AG10803 (cell line): ENCODE measurements around the gene ZNF284.

ENCODE experiments used
- DNase-seq: peaks from one replicate; pipeline ENCODE4 v3.0.0; 2010; ENCODE audit warnings: low read depth
- H3K4me3 ChIP-seq: 2 replicates; pipeline ENCODE4 v1.5.1; 2011; ENCODE audit warnings: mild to moderate bottlenecking, low read length, control low read depth
- TF ChIP-seq, protein P1 (sequence below): conservative IDR thresholded peaks from 2 replicates; pipeline ENCODE4 v1.5.1; 2011; ENCODE audit warnings: mild to moderate bottlenecking, low read length, control low read depth, inconsistent platforms

ZNF284 gene

GRCh38 chr19:44071824-44072542 is at the start of gene ZNF284:
Gene ZNF284 (plus strand): TSS chr19:44072159. CDS start chr19:44076390, 4,231 bp downstream.
- TF ChIP-seq, protein P1, sequence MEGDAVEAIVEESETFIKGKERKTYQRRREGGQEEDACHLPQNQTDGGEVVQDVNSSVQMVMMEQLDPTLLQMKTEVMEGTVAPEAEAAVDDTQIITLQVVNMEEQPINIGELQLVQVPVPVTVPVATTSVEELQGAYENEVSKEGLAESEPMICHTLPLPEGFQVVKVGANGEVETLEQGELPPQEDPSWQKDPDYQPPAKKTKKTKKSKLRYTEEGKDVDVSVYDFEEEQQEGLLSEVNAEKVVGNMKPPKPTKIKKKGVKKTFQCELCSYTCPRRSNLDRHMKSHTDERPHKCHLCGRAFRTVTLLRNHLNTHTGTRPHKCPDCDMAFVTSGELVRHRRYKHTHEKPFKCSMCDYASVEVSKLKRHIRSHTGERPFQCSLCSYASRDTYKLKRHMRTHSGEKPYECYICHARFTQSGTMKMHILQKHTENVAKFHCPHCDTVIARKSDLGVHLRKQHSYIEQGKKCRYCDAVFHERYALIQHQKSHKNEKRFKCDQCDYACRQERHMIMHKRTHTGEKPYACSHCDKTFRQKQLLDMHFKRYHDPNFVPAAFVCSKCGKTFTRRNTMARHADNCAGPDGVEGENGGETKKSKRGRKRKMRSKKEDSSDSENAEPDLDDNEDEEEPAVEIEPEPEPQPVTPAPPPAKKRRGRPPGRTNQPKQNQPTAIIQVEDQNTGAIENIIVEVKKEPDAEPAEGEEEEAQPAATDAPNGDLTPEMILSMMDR = no peak
- DNase-seq = peak; percentile 83
- peak within 1 kb of the TSS; percentile 97 for H3K4me3 ChIP-seq

DNA sequence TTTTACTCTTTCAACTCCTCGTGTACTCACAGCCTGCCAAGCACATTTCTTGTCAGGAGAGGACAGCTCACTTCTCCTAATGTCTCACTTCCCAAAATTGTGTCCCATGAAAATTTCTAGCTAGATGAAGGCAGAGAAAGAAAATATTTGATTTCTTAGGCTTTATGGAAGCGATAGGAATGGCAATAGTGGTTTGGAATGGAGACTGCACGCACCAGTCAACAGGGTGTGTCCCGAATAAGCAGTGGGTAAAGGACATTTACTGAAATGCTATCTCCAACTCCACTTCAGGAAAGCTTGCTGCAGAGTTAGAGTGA is 47.1 kb upstream of the ZNF284 start:
- TF ChIP-seq, protein P1 = no peak
- no peak for DNase-seq
- peak overlapping the region; percentile 85 for H3K4me3 ChIP-seq

DNA sequence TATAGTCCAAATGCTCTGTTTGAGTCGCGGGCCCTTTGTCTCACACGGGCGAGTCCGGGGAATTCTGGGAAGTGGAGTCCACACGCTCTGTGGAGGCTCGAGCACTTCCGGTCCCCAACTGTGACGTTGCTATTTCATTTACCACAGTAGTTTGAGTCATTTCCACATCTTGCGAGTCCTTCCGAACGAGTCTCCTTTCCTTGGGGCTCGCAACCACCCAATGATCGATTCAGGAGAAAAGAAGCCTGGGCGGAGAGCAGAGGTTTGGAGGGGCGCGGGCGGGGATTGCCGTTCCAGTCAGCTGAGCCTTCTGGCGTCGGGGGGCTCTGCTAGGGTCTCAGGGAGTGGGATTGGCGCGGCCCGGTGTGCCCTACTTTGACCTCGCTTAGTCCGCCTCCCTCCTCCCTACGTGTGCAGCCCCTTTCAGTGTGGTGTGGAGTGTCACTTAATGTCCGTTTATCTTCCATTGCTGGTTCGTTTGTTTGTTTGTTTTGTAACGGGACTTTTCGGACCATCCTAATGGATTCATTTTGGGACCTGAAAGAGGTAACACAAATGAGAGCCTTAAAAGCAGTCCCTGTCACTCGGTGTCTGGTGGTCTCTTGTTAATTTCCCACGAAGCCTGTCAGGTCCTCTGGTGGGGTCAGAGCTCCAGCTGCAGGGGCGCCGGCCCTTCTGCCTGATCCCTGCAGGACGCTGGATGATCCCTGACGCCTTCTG is 46.6 kb upstream of the ZNF284 start, which contains the start of gene ZNF222:
Gene ZNF222, plus strand, starts transcription at position 163 of the 720 bp plus-strand sequence. Its CDS starts 58 bp downstream, at position 221.
- peak within 1 kb of the TSS; percentile 85 for H3K4me3 ChIP-seq
- DNase-seq = peak; percentile 84
- TF ChIP-seq, protein P1 = no peak

GRCh38 chr19:44026622-44027021 is 45.3 kb upstream of the ZNF284 start:
- no peak overlapping the region for H3K4me3 ChIP-seq
- no peak for DNase-seq
- TF ChIP-seq, protein P1 = no peak

- no peak for DNase-seq
- TF ChIP-seq, protein P1 = no peak
- H3K4me3 ChIP-seq = no peak overlapping the region
Measured at GRCh38 chr19:44032001-44032610, 39.9 kb upstream of the ZNF284 start.

GRCh38 chr19:44042147-44042546 is 29.8 kb upstream of the ZNF284 start:
- H3K4me3 ChIP-seq = no peak overlapping the region
- TF ChIP-seq, protein P1 = no peak
- no peak for DNase-seq
